Activated naive CD8-positive, alpha-beta T cell treated with anti-CD3 and anti-CD28 coated beads, Interleukin-2, amount 10 ng/mL, durations not matched to agents 7 days and 5 days (primary cell): Measurements from ENCODE around the gene CCDC171. TPM values are rescaled to one million over a fixed set of nuclear protein-coding genes. Genes with fewer than 3 reads are reported as not detected.

Experiments used
- ATAC-seq: fragments of 150-1000 bp; cut with Tn5 transposase; one replicate; pipeline ENCODE4 v1.10.0; 2021; ENCODE audit warnings: low read depth, moderate library complexity
- POLR2A ChIA-PET: fragments of 350-600 bp; sonication (Branson Sonifier 250); formaldehyde crosslinking; loops from one replicate; lab custom pipeline; 2021; ENCODE audit warnings: antibody characterized with exemption; lab: Charles Lee
- DNase-seq: peaks from one replicate; pipeline ENCODE4 v3.0.0; 2021
- H3K27ac Mint-ChIP-seq: one replicate; pipeline ENCODE4 v1.8.0; 2022; ENCODE audit warnings: mild to moderate bottlenecking, mixed read lengths
- H3K27me3 Mint-ChIP-seq: one replicate; pipeline ENCODE4 v1.8.0; 2022; ENCODE audit warnings: mild to moderate bottlenecking, moderate library complexity, mixed read lengths
- H3K36me3 Mint-ChIP-seq: one replicate; pipeline ENCODE4 v1.8.0; 2021; ENCODE audit warnings: mild to moderate bottlenecking, mixed read lengths
- H3K4me1 Mint-ChIP-seq: one replicate; pipeline ENCODE4 v1.8.0; 2021; ENCODE audit warnings: mixed read lengths
- H3K4me3 Mint-ChIP-seq: one replicate; pipeline ENCODE4 v1.8.0; 2022; ENCODE audit warnings: mild to moderate bottlenecking, moderate library complexity, mixed read lengths
- H3K9me3 Mint-ChIP-seq: one replicate; pipeline ENCODE4 v1.8.0; 2021; ENCODE audit warnings: mixed read lengths
- total RNA-seq, 2 experiments: library from RNA; stranded (reverse); gene quantifications; one replicate each; pipeline ENCODE4 v1.2.3, GENCODE V29; 2021

Gene CCDC171
- total RNA-seq, 2 experiments from 2014 or later, result 1.7 to 2.7 TPM

- no peak overlapping the region for H3K4me3 Mint-ChIP-seq
- H3K27ac Mint-ChIP-seq, result no peak overlapping the region
- DNase-seq (no peak), ATAC-seq (no peak)
- no peaks in the 10 kb centered on the region for H3K36me3 Mint-ChIP-seq
- peaks cover 2% of the 10 kb centered on the region for H3K27me3 Mint-ChIP-seq
- no peaks in the 10 kb centered on the region for H3K9me3 Mint-ChIP-seq
- POLR2A ChIA-PET, result no interaction called here
- no peaks in the 10 kb centered on the region for H3K4me1 Mint-ChIP-seq
Measured at GRCh38 chr9:15843931-15844330, 291.1 kb downstream of the CCDC171 start.

GRCh38 chr9:15846611-15847010 is 293.8 kb downstream of the CCDC171 start:
- DNase-seq (no peak), ATAC-seq (no peak)
- Mint-ChIP-seq H3K27me3 (no peaks in the 10 kb centered on the region), H3K4me3 (no peak overlapping the region), H3K27ac (no peak overlapping the region), H3K9me3 (no peaks in the 10 kb centered on the region), H3K4me1 (no peaks in the 10 kb centered on the region), H3K36me3 (no peaks in the 10 kb centered on the region)
- POLR2A ChIA-PET, result no interaction called here

DNA sequence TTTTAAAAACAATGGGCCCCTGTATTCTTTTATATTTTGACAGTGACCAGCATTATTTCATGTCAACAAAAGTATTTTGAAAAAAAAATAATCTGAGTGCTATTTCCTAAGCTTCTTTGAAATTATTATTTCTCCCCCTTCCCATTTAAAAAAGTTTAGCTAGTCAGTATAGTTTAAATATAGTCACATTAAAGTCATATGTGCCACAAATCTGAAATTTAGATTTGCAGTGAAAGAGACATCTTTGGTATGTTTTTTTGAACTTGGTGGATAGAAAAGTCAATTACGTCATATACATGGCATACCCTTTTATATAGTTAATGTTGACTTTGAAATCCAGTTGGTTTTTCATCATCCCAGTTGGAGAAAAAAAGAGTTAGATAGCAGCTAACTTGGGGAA is 297.0 kb downstream of the CCDC171 start:
- POLR2A ChIA-PET, result no interaction called here
- Mint-ChIP-seq H3K27me3 (no peaks in the 10 kb centered on the region), H3K4me1 (no peaks in the 10 kb centered on the region), H3K27ac (no peak overlapping the region), H3K4me3 (no peak overlapping the region), H3K9me3 (no peaks in the 10 kb centered on the region), H3K36me3 (no peaks in the 10 kb centered on the region)
- ATAC-seq (no peak), DNase-seq (no peak)

DNA sequence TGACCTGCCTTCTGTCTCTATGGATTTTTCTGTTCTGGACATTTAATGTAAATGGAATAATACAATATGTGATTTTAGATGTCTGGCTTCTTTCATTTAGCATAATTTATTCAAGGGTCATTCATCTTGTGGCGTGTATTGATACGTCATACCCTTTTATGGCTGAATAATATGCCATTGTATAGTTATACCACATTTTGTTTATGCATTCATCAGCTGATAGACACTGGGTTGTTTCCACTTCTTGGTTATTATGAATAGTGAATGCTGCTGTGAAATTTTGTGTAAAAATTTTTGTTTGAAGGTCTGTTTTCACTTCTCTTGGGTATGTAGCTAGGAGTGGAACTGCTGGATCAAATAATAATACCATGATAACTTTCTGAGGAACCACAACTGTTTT is 298.9 kb downstream of the CCDC171 start:
- POLR2A ChIA-PET, result no interaction called here
- no peaks in the 10 kb centered on the region for H3K27me3 Mint-ChIP-seq
- no peak overlapping the region for H3K27ac Mint-ChIP-seq
- DNase-seq (no peak), ATAC-seq (no peak)
- H3K36me3 Mint-ChIP-seq, result no peaks in the 10 kb centered on the region
- no peaks in the 10 kb centered on the region for H3K4me1 Mint-ChIP-seq
- no peaks in the 10 kb centered on the region for H3K9me3 Mint-ChIP-seq
- H3K4me3 Mint-ChIP-seq, result no peak overlapping the region

- Mint-ChIP-seq H3K4me1 (no peaks in the 10 kb centered on the region), H3K36me3 (no peaks in the 10 kb centered on the region), H3K4me3 (no peak overlapping the region), H3K27ac (no peak overlapping the region), H3K9me3 (no peaks in the 10 kb centered on the region), H3K27me3 (no peaks in the 10 kb centered on the region)
- DNase-seq (no peak), ATAC-seq (no peak)
- POLR2A ChIA-PET, result no interaction called here
Measured at GRCh38 chr9:15856591-15856990, 303.7 kb downstream of the CCDC171 start.

- Mint-ChIP-seq H3K9me3 (no peaks in the 10 kb centered on the region), H3K27me3 (no peaks in the 10 kb centered on the region), H3K27ac (no peak overlapping the region), H3K4me3 (no peak overlapping the region), H3K4me1 (no peaks in the 10 kb centered on the region), H3K36me3 (no peaks in the 10 kb centered on the region)
- POLR2A ChIA-PET, result no interaction called here
- no peak for ATAC-seq
- DNase-seq, result no peak
Measured at GRCh38 chr9:15867334-15867733, 314.5 kb downstream of the CCDC171 start.

GRCh38 chr9:15867988-15868387 is 315.1 kb downstream of the CCDC171 start:
- Mint-ChIP-seq H3K27me3 (no peaks in the 10 kb centered on the region), H3K36me3 (no peaks in the 10 kb centered on the region), H3K4me1 (no peaks in the 10 kb centered on the region), H3K4me3 (no peak overlapping the region), H3K9me3 (no peaks in the 10 kb centered on the region), H3K27ac (no peak overlapping the region)
- DNase-seq, result no peak
- ATAC-seq, result no peak
- POLR2A ChIA-PET, result no interaction called here

DNA sequence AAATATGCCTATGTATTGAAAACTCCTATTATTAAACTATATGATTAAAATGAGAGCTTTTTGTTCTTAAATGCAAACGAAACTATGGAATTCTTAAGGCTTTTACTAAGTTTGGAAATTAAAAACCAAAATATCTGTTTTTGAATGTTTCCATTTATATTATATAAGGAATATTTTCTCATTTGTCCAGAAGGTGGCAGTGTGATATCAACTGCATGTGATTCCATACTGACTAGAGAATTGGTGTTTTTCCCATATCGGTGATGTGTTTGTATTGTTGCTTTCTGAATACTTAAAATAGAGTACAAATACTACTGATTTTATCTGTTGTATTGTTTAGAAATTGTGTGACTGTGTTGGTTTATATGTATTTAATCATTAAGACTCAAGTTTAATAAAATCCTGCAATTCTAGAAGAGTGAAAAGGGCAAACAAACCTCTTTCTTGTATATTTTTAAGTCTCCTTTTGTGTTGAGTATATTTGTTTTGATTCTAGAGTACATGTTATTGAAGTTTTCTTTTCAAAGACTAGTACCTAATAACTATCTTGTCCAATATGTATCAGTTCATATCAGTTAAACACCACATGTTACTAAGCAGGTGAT is 320.8 kb downstream of the CCDC171 start:
- DNase-seq, result no peak
- Mint-ChIP-seq H3K27me3 (no peaks in the 10 kb centered on the region), H3K4me1 (no peaks in the 10 kb centered on the region), H3K27ac (no peak overlapping the region), H3K36me3 (no peaks in the 10 kb centered on the region), H3K4me3 (no peak overlapping the region), H3K9me3 (no peaks in the 10 kb centered on the region)
- ATAC-seq, result no peak
- POLR2A ChIA-PET, result no interaction called here

DNA sequence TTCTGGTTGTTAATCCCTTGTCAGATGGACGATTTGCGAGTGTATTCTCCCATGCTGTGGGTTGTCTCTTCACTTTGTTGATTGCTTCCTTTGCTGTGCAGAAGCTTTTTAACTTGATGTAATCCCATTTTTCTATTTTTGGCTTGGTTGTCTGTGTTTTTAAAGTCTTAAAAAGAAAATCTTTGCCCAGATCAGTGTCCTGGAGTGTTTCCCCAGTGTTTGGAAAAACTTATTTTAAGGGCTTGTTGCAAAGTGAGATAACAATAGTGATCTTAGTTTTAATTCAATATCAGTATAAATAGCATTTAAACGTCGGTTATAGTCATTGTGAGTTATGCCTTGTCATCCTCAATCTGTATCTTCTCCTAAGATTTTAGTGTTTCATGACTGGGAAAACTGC is 329.5 kb downstream of the CCDC171 start:
- Mint-ChIP-seq H3K4me1 (no peaks in the 10 kb centered on the region), H3K9me3 (no peaks in the 10 kb centered on the region), H3K27me3 (no peaks in the 10 kb centered on the region), H3K27ac (no peak overlapping the region), H3K4me3 (no peak overlapping the region), H3K36me3 (peaks cover 1% of the 10 kb centered on the region)
- DNase-seq (no peak), ATAC-seq (no peak)
- POLR2A ChIA-PET, result no interaction called here

DNA sequence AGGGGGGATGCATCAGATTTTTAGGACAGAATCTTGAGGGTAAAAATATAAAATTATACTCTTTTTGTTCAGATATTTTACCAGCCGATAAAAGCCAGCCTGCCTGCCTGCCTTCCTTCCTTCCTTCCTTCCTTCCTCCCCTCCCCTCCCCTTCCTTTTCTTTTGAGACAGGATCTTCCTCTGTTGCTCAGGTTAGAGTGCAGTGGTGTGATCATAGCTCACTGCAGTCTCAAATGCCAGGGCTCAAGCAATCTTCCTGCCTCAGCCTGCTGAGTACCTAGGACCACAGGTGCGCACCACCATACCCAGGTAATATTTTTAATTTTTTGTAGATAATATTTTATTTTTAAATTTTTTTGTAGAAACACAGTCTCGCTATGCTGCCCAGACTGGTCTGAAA is 330.0 kb downstream of the CCDC171 start:
- H3K27ac Mint-ChIP-seq, result no peak overlapping the region
- H3K27me3 Mint-ChIP-seq, result no peaks in the 10 kb centered on the region
- H3K9me3 Mint-ChIP-seq, result no peaks in the 10 kb centered on the region
- ATAC-seq (no peak), DNase-seq (no peak)
- H3K4me3 Mint-ChIP-seq, result no peak overlapping the region
- H3K36me3 Mint-ChIP-seq, result peaks cover 1% of the 10 kb centered on the region
- POLR2A ChIA-PET, result no interaction called here
- H3K4me1 Mint-ChIP-seq, result no peaks in the 10 kb centered on the region

- DNase-seq, result no peak
- peaks cover 2% of the 10 kb centered on the region for H3K36me3 Mint-ChIP-seq
- POLR2A ChIA-PET, result no interaction called here
Measured at GRCh38 chr9:15885464-15885863, 332.6 kb downstream of the CCDC171 start.

GRCh38 chr9:15889555-15889954 is 336.7 kb downstream of the CCDC171 start:
- POLR2A ChIA-PET, result no interaction called here
- H3K9me3 Mint-ChIP-seq, result peaks cover 5% of the 10 kb centered on the region
- H3K36me3 Mint-ChIP-seq, result peaks cover 3% of the 10 kb centered on the region
- H3K4me1 Mint-ChIP-seq, result no peaks in the 10 kb centered on the region
- ATAC-seq (no peak), DNase-seq (no peak)
- H3K27ac Mint-ChIP-seq, result no peak overlapping the region
- H3K27me3 Mint-ChIP-seq, result no peaks in the 10 kb centered on the region
- H3K4me3 Mint-ChIP-seq, result no peak overlapping the region

More at GRCh38 chr9:15885464-15885863, 332.6 kb downstream of the CCDC171 start:
- no peak overlapping the region for H3K27ac Mint-ChIP-seq
- no peaks in the 10 kb centered on the region for H3K27me3 Mint-ChIP-seq
- no peak for ATAC-seq
- peaks cover 1% of the 10 kb centered on the region for H3K9me3 Mint-ChIP-seq
- H3K4me3 Mint-ChIP-seq, result no peak overlapping the region
- no peaks in the 10 kb centered on the region for H3K4me1 Mint-ChIP-seq

- H3K27ac Mint-ChIP-seq, result no peak overlapping the region
Measured at GRCh38 chr9:15901572-15901971, 348.7 kb downstream of the CCDC171 start.

DNA sequence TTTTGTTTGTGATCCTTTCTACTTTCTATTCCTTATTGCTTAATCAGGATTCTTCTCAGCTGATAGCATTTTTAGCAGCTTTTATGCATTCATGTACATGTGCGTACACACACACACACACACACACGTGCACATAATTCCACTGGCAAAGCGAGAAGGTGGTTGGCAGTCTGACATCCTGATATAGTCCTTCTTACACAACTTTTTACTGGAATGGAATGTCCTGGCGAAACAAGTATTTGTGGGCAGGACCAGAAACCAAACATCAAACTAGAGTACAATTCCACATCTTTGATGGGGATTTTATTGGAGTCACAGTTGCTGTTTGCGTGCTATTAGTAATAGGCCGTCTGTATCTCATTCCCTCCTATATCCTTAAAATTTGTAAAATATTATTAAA is 356.5 kb downstream of the CCDC171 start:
- no peaks in the 10 kb centered on the region for H3K36me3 Mint-ChIP-seq
- H3K27me3 Mint-ChIP-seq, result no peaks in the 10 kb centered on the region
- no peaks in the 10 kb centered on the region for H3K4me1 Mint-ChIP-seq
- no peak overlapping the region for H3K4me3 Mint-ChIP-seq
- DNase-seq (no peak), ATAC-seq (no peak)
- POLR2A ChIA-PET, result no interaction called here
- peaks cover 7% of the 10 kb centered on the region for H3K9me3 Mint-ChIP-seq
- H3K27ac Mint-ChIP-seq, result no peak overlapping the region

More at GRCh38 chr9:15901572-15901971, 348.7 kb downstream of the CCDC171 start:
- Mint-ChIP-seq H3K27me3 (no peaks in the 10 kb centered on the region), H3K36me3 (no peaks in the 10 kb centered on the region), H3K4me1 (no peaks in the 10 kb centered on the region), H3K4me3 (no peak overlapping the region), H3K9me3 (peaks cover 7% of the 10 kb centered on the region)
- POLR2A ChIA-PET, result no interaction called here
- DNase-seq, result no peak
- no peak for ATAC-seq

- DNase-seq (no peak), ATAC-seq (no peak)
- Mint-ChIP-seq H3K27ac (no peak overlapping the region), H3K9me3 (peaks cover 9% of the 10 kb centered on the region), H3K4me3 (no peak overlapping the region), H3K4me1 (no peaks in the 10 kb centered on the region), H3K36me3 (no peaks in the 10 kb centered on the region), H3K27me3 (no peaks in the 10 kb centered on the region)
- POLR2A ChIA-PET, result no interaction called here
Measured at GRCh38 chr9:15915711-15916110, 362.9 kb downstream of the CCDC171 start.
